ENCODE measurements around the gene NLRC3.

DNA sequence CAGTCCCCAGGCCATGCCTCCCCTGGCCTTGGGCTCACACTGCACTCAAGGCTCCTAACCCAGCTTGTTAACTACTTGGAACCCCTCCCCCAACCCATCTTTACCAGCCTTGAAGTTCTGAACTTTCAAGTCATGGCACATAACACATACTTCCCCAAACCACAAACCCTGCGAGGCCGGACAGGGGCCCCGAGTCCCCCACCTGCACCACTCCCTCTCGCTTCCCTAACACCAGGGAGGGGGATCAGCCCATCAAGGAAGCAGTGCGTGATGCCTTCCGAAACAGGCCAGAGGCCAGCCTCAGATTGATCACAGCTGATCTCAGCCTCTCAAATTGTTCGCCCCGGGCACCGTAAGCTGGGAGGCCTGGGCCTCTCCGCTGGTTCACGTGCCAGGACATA lies 3.0 kb upstream of the NLRC3 start:
- TF ChIP-seq EZH2 (IDR thresholded peaks at IDR 0.05; ENCODE audit: low read length, unreplicated experiment) (no peak), CTCF (conservative IDR thresholded peaks at IDR 0.05; ENCODE audit: low read depth, low read length) (no peak)

Data from PC-3 (cell line).